DOHH2 (cell line): ENCODE results near the gene IPO13.

Source experiments
- H3F3A ChIP-seq: fragments of 200-600 bp; sonication (generic), shearing (Covaris generic); 2 replicates; pipeline ENCODE4 v1.6.0; 2016; ENCODE audit warnings: antibody characterized with exemption, mild to moderate bottlenecking; ENCODE audit not compliant: control insufficient read depth, insufficient read depth
- H3K27ac ChIP-seq: fragments of 200-600 bp; sonication (generic); 2 replicates; pipeline ENCODE4 v1.5.1; 2014; ENCODE audit warnings: low read depth, mild to moderate bottlenecking, low read length, moderate library complexity
- H3K27me3 ChIP-seq: fragments of 200-600 bp; sonication (generic); 2 replicates; pipeline ENCODE4 v1.6.1; 2014; ENCODE audit warnings: mild to moderate bottlenecking, low read length, mixed read lengths; ENCODE audit not compliant: control insufficient read depth
- H3K36me3 ChIP-seq: fragments of 200-600 bp; sonication (generic); 2 replicates; pipeline ENCODE4 v1.6.1; 2014; ENCODE audit warnings: mild to moderate bottlenecking, low read length, moderate library complexity, mixed read lengths; ENCODE audit not compliant: control insufficient read depth
- H3K4me1 ChIP-seq: fragments of 200-600 bp; sonication (generic); 2 replicates; pipeline ENCODE4 v1.6.1; 2014; ENCODE audit warnings: mild to moderate bottlenecking, low read length, mixed read lengths; ENCODE audit not compliant: control insufficient read depth
- H3K4me2 ChIP-seq: fragments of 200-600 bp; sonication (generic); 2 replicates; pipeline ENCODE4 v1.6.0; 2014; ENCODE audit warnings: mild to moderate bottlenecking, low read length, moderate library complexity
- H3K4me3 ChIP-seq: fragments of 200-600 bp; sonication (generic); 2 replicates; pipeline ENCODE4 v1.5.1; 2014; ENCODE audit warnings: mild to moderate bottlenecking, low read length, mixed read lengths
- H3K79me2 ChIP-seq: fragments of 200-600 bp; sonication (generic); 2 replicates; pipeline ENCODE4 v1.6.1; 2014; ENCODE audit warnings: mild to moderate bottlenecking, low read length, mixed read lengths; ENCODE audit not compliant: control insufficient read depth
- H3K9me2 ChIP-seq: fragments of 200-600 bp; sonication (generic); replicated peaks from 2 replicates; pipeline ENCODE4 v1.6.1; 2014; ENCODE audit warnings: mild to moderate bottlenecking, low read length, mixed read lengths; ENCODE audit not compliant: control insufficient read depth
- H3K9me3 ChIP-seq: fragments of 200-600 bp; sonication (generic); 2 replicates; pipeline ENCODE4 v1.6.1; 2014; ENCODE audit warnings: antibody characterized with exemption, low read length, mixed read lengths; ENCODE audit not compliant: control insufficient read depth, insufficient read depth
- H4K20me1 ChIP-seq: fragments of 200-600 bp; sonication (generic); 2 replicates; pipeline ENCODE4 v1.6.0; 2014; ENCODE audit warnings: low read depth, mild to moderate bottlenecking, antibody characterized with exemption, low read length, moderate library complexity; ENCODE audit not compliant: control insufficient read depth, insufficient read depth
- EZH2phosphoT487 ChIP-seq: fragments of 200-600 bp; sonication (generic); IDR thresholded peaks from 2 replicates; pipeline ENCODE4 v1.6.1; 2017; ENCODE audit warnings: borderline replicate concordance, mild to moderate bottlenecking, antibody characterized with exemption, low read length, moderate library complexity, mixed read lengths
- TF ChIP-seq, protein P1 (sequence below): fragments of 200-600 bp; sonication (generic); IDR thresholded peaks from one replicate; pipeline ENCODE4 v1.5.1; 2014; ENCODE audit warnings: antibody characterized with exemption, mild to moderate bottlenecking, low read depth, low read length; ENCODE audit not compliant: poor library complexity, severe bottlenecking

IPO13 gene

DNA sequence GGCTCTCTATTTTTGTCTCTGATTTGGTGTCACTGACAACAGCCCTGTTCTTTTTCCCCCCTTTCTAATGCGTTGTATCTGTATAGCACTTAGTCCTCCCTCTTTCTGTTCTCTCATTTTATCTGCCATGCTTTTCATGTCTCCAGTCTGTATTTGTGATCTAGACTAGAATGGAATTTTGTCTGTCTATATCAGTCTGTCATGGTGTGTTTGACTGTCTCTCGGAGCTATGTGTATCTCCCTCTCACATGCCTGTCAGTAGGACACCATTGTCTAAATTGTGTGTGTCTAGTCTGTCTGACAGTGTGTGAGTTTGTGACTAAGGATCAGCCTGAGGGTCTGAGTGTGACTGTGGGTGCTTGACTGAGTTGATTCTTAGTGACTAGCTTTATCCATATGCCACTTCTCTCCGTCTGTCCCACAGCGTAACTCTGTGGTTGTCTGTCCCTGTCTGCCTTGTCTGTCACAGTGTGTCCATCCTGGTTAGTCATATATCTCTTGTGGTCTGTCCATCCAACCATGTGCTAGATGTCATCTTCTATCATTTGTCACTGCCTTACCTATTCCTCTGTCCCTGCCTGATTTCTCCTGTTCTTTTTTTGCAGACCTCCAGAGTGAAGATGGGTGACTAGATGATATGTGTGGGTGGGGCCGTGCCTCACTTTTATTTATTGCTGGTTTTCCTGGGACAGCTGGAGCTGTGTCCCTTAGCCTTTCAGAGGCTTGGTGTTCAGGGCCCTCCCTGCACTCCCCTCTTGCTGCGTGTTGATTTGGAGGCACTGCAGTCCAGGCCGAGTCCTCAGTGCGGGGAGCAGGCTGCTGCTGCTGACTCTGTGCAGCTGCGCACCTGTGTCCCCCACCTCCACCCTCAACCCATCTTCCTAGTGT lies 30.9 kb downstream of the IPO13 start:
- Histone ChIP-seq H3F3A (peaks cover 20% of the 10 kb centered on the region), H3K4me2 (peak overlapping the region; percentile 78), H3K36me3 (peaks cover 65% of the 10 kb centered on the region), H3K4me1 (peaks cover 56% of the 10 kb centered on the region), H4K20me1 (peaks cover 10% of the 10 kb centered on the region; the same call in 1 of the 2 replicates), H3K27me3 (no peaks in the 10 kb centered on the region), H3K9me3 (no peaks in the 10 kb centered on the region), H3K79me2 (peaks cover 71% of the 10 kb centered on the region), H3K4me3 (peak overlapping the region; percentile 86; the same call in 1 of the 2 replicates), H3K27ac (no peak overlapping the region), H3K9me2 (no peaks in the 10 kb centered on the region)
- TF ChIP-seq EZH2phosphoT487: no peak
- TF ChIP-seq, protein P1, sequence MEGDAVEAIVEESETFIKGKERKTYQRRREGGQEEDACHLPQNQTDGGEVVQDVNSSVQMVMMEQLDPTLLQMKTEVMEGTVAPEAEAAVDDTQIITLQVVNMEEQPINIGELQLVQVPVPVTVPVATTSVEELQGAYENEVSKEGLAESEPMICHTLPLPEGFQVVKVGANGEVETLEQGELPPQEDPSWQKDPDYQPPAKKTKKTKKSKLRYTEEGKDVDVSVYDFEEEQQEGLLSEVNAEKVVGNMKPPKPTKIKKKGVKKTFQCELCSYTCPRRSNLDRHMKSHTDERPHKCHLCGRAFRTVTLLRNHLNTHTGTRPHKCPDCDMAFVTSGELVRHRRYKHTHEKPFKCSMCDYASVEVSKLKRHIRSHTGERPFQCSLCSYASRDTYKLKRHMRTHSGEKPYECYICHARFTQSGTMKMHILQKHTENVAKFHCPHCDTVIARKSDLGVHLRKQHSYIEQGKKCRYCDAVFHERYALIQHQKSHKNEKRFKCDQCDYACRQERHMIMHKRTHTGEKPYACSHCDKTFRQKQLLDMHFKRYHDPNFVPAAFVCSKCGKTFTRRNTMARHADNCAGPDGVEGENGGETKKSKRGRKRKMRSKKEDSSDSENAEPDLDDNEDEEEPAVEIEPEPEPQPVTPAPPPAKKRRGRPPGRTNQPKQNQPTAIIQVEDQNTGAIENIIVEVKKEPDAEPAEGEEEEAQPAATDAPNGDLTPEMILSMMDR: no peak

GRCh38 chr1:43978264-43978550 lies 31.5 kb downstream of the IPO13 start:
- no peaks in the 10 kb centered on the region for H3K9me2 ChIP-seq
- peak overlapping the region; percentile 86 for H3K4me3 ChIP-seq
- no peak for TF ChIP-seq EZH2phosphoT487
- TF ChIP-seq, protein P1: no peak
- H3K9me3 ChIP-seq: no peaks in the 10 kb centered on the region
- H3K79me2 ChIP-seq: peaks cover 74% of the 10 kb centered on the region
- H4K20me1 ChIP-seq: peaks cover 10% of the 10 kb centered on the region; the same call in 1 of the 2 replicates
- peaks cover 56% of the 10 kb centered on the region for H3K4me1 ChIP-seq
- peaks cover 17% of the 10 kb centered on the region for H3F3A ChIP-seq
- peak overlapping the region; percentile 78 for H3K4me2 ChIP-seq
- H3K27ac ChIP-seq: peak overlapping the region; percentile 30; the same call in 1 of the 2 replicates
- H3K36me3 ChIP-seq: peaks cover 60% of the 10 kb centered on the region
- no peaks in the 10 kb centered on the region for H3K27me3 ChIP-seq

DNA sequence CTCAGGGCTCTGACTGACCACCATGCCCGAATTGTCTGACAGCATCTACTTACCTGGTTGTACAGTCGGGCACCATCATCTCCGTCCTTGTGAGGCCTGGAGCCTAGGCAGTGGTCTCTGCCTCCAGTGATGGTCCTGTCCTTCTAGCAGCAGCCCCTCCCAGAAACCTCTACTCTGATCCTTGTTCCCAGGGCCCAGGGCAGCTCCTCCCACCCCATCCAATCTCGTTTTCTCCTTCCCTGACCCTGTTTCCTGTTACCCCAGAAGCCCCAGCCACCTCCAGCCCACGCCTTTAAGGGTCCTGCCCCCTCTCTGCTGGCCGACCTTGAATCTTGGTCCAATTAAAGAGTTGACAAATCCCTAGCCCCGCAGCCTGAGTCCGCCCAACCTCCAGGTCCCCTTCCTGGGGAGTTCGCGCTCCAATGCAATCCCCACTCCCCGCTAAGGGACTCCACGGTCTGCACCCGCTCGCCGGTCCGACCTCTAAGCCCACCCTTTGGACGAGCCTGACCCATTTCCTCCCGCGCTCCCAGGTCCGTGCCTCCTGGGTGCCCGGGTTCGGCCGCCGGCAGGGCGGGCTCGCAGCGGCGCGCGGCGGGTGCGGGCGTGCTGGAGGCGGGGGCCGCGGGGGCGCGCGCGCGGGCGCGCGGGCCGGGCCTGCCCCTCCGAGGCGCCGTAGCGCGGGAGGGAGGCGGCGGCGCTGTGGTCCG lies 32.0 kb downstream of the IPO13 start, which contains the start of gene B4GALT2:
Gene B4GALT2 (plus strand): TSS at position 660 of the 710 bp plus-strand sequence. CDS start 1,951 bp downstream, outside the sequence.
- Histone ChIP-seq H4K20me1 (peaks cover 10% of the 10 kb centered on the region; the same call in 1 of the 2 replicates), H3K79me2 (peaks cover 76% of the 10 kb centered on the region)
- no peak for TF ChIP-seq EZH2phosphoT487
- TF ChIP-seq, protein P1: no peak

More for the DNA sequence above, 32.0 kb downstream of the IPO13 start, which contains the start of gene B4GALT2:
- Histone ChIP-seq H3K9me3 (no peaks in the 10 kb centered on the region), H3K4me3 (peak within 1 kb of the TSS; percentile 94), H3K9me2 (no peaks in the 10 kb centered on the region), H3K27me3 (no peaks in the 10 kb centered on the region), H3F3A (peaks cover 12% of the 10 kb centered on the region), H3K27ac (peak within 1 kb of the TSS; percentile 30; the same call in 1 of the 2 replicates), H3K4me2 (peak within 1 kb of the TSS; percentile 94), H3K36me3 (peaks cover 55% of the 10 kb centered on the region), H3K4me1 (peaks cover 52% of the 10 kb centered on the region)
